ENCODE data around the gene IL21.
"Not testable (repeated sequence)": the region's sequence is repeated elsewhere in the genome, so short reads cannot be mapped to it uniquely, and the experiment has no call there.

Gene IL21

DNA sequence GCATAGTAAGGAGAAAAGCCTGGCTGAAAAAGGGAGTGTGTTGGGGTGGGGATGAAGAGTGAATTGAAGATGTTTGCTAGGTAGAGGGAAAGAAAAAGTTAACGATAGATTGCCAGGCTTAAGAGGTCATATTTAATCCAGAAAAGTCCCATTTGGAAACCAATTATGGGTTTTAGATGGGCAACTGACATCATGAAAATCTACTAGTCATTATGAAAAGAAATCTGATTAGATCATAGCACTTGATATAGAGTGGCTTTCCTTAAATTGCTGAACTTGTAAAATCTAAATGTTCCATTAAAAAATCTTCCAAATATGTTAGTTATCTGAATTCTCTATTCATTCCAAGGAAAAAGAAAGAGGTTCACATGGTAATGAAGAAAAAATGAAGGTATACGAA is 37.5 kb upstream of the IL21 start:
- no peaks in the 10 kb centered on the region for H3K9me3 ChIP-seq (ENCODE audit: insufficient read depth, low read depth, low read length)
- no peak overlapping the region for H3K4me3 ChIP-seq (ENCODE audit: low read length)
- H3K36me3 ChIP-seq (ENCODE audit: insufficient read depth, low read depth, low read length) = no peaks in the 10 kb centered on the region
- no peaks in the 10 kb centered on the region for H3K27me3 ChIP-seq (ENCODE audit: insufficient read depth, low read length)
- H3K4me1 ChIP-seq (ENCODE audit: insufficient read depth, low read length) = no peaks in the 10 kb centered on the region
- no peak overlapping the region for H3K27ac ChIP-seq (ENCODE audit: low read length)
- H3K9ac ChIP-seq (ENCODE audit: low read depth, low read length) = no peak overlapping the region

DNA sequence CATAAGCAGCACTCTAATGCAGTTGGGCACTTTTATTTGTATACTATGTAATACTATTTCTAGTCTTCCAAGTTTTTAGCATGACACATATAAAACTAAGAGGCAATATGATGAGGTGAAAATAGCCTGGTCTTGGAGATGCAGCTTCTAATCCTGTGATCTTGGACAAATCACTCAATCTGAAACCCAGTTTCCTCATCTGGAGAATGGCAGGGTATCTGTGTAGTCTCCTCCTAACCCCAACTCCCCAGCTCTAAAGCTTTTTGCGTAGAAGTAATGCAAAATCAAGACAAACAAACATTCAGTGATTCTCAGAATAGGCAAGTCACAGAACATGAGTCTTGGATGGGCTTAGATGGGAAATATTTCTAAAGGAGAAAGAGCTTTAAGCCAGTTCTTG is 36.7 kb upstream of the IL21 start:
- Histone ChIP-seq H3K36me3 (ENCODE audit: insufficient read depth, low read depth, low read length) (no peaks in the 10 kb centered on the region), H3K27me3 (ENCODE audit: insufficient read depth, low read length) (no peaks in the 10 kb centered on the region), H3K4me1 (ENCODE audit: insufficient read depth, low read length) (no peaks in the 10 kb centered on the region), H3K9me3 (ENCODE audit: insufficient read depth, low read depth, low read length) (no peaks in the 10 kb centered on the region), H3K4me3 (ENCODE audit: low read length) (no peak overlapping the region), H3K9ac (ENCODE audit: low read depth, low read length) (no peak overlapping the region), H3K27ac (ENCODE audit: low read length) (no peak overlapping the region)

- H3K27ac ChIP-seq (ENCODE audit: low read length); H3K9me3 ChIP-seq (ENCODE audit: insufficient read depth, low read depth, low read length); H3K4me1 ChIP-seq (ENCODE audit: insufficient read depth, low read length); H3K9ac ChIP-seq (ENCODE audit: low read depth, low read length); H3K27me3 ChIP-seq (ENCODE audit: insufficient read depth, low read length); H3K36me3 ChIP-seq (ENCODE audit: insufficient read depth, low read depth, low read length); H3K4me3 ChIP-seq (ENCODE audit: low read length): not testable (repeated sequence)
These were observed 35.7 kb upstream of the IL21 start for GRCh38 chr4:122656583-122656982.

- H3K36me3 ChIP-seq (ENCODE audit: insufficient read depth, low read depth, low read length) = no peaks in the 10 kb centered on the region
- H3K4me1 ChIP-seq (ENCODE audit: insufficient read depth, low read length) = no peaks in the 10 kb centered on the region
- no peak overlapping the region for H3K27ac ChIP-seq (ENCODE audit: low read length)
- no peak overlapping the region for H3K4me3 ChIP-seq (ENCODE audit: low read length)
- H3K9ac ChIP-seq (ENCODE audit: low read depth, low read length) = no peak overlapping the region
- no peaks in the 10 kb centered on the region for H3K9me3 ChIP-seq (ENCODE audit: insufficient read depth, low read depth, low read length)
- no peaks in the 10 kb centered on the region for H3K27me3 ChIP-seq (ENCODE audit: insufficient read depth, low read length)
These were observed 31.5 kb upstream of the IL21 start for GRCh38 chr4:122652379-122652778.

- Histone ChIP-seq H3K9me3 (ENCODE audit: insufficient read depth, low read depth, low read length) (no peaks in the 10 kb centered on the region), H3K4me3 (ENCODE audit: low read length) (no peak overlapping the region), H3K36me3 (ENCODE audit: insufficient read depth, low read depth, low read length) (no peaks in the 10 kb centered on the region), H3K4me1 (ENCODE audit: insufficient read depth, low read length) (no peaks in the 10 kb centered on the region), H3K27ac (ENCODE audit: low read length) (no peak overlapping the region), H3K27me3 (ENCODE audit: insufficient read depth, low read length) (no peaks in the 10 kb centered on the region), H3K9ac (ENCODE audit: low read depth, low read length) (no peak overlapping the region)
These were observed 29.3 kb upstream of the IL21 start for GRCh38 chr4:122650148-122650547.

- Histone ChIP-seq H3K9ac (ENCODE audit: low read depth, low read length) (no peak overlapping the region), H3K36me3 (ENCODE audit: insufficient read depth, low read depth, low read length) (no peaks in the 10 kb centered on the region), H3K27me3 (ENCODE audit: insufficient read depth, low read length) (no peaks in the 10 kb centered on the region), H3K9me3 (ENCODE audit: insufficient read depth, low read depth, low read length) (no peaks in the 10 kb centered on the region), H3K4me1 (ENCODE audit: insufficient read depth, low read length) (no peaks in the 10 kb centered on the region), H3K27ac (ENCODE audit: low read length) (no peak overlapping the region), H3K4me3 (ENCODE audit: low read length) (no peak overlapping the region)
These were observed 26.8 kb upstream of the IL21 start for GRCh38 chr4:122647656-122648055.

DNA sequence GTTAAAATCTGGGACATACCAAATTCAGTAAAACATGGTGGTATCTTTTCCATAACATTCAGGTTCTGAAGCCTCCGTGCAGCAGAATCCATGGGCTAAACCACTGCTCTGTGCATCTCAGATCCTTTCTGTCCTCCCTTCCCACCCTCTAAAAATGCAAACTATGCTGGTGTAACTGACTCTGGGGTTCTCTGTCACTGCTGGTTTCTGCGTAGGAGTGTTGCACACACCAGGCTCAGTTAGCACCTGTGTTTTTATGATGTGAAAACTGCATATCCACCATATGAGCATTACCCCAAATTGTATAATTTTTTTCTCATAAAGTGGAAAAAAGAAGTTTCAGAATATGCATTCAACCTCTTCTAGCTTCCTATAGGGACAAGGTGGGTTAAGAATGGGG is 22.4 kb upstream of the IL21 start:
- H3K4me3 ChIP-seq (ENCODE audit: low read length) = no peak overlapping the region
- no peak overlapping the region for H3K27ac ChIP-seq (ENCODE audit: low read length)
- H3K36me3 ChIP-seq (ENCODE audit: insufficient read depth, low read depth, low read length) = no peaks in the 10 kb centered on the region
- H3K9me3 ChIP-seq (ENCODE audit: insufficient read depth, low read depth, low read length) = no peaks in the 10 kb centered on the region
- H3K9ac ChIP-seq (ENCODE audit: low read depth, low read length) = no peak overlapping the region
- no peaks in the 10 kb centered on the region for H3K27me3 ChIP-seq (ENCODE audit: insufficient read depth, low read length)
- H3K4me1 ChIP-seq (ENCODE audit: insufficient read depth, low read length) = peaks cover 3% of the 10 kb centered on the region; the same call in 1 of the 2 replicates

DNA sequence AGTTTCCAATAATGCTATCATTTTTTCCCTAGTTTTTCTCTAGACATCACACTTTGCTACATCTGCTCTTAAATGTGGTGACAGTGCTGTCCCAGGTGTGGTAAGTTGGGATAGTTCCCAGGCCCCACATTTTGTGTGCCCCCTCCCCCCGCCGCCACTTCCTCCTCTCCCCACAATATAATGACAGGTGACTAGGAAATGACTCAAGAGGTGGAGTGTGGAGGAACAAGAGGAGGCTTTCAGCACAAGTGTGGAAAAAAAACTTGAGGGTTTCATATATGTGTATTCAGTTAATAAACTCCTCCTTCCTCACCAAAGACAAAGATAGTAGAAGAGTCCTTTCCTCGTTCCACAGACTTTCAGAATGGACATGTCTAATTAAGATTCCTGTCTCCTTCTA is 18.3 kb upstream of the IL21 start:
- Histone ChIP-seq H3K9ac (ENCODE audit: low read depth, low read length) (no peak overlapping the region), H3K4me3 (ENCODE audit: low read length) (no peak overlapping the region), H3K36me3 (ENCODE audit: insufficient read depth, low read depth, low read length) (no peaks in the 10 kb centered on the region), H3K9me3 (ENCODE audit: insufficient read depth, low read depth, low read length) (no peaks in the 10 kb centered on the region), H3K4me1 (ENCODE audit: insufficient read depth, low read length) (peaks cover 3% of the 10 kb centered on the region; the same call in 1 of the 2 replicates), H3K27ac (ENCODE audit: low read length) (no peak overlapping the region), H3K27me3 (ENCODE audit: insufficient read depth, low read length) (no peaks in the 10 kb centered on the region)

- H3K27me3 ChIP-seq (ENCODE audit: insufficient read depth, low read length) = no peaks in the 10 kb centered on the region
- H3K27ac ChIP-seq (ENCODE audit: low read length) = no peak overlapping the region
- H3K9ac ChIP-seq (ENCODE audit: low read depth, low read length) = no peak overlapping the region
- H3K4me1 ChIP-seq (ENCODE audit: insufficient read depth, low read length) = peaks cover 3% of the 10 kb centered on the region; the same call in 1 of the 2 replicates
- no peaks in the 10 kb centered on the region for H3K9me3 ChIP-seq (ENCODE audit: insufficient read depth, low read depth, low read length)
- no peak overlapping the region for H3K4me3 ChIP-seq (ENCODE audit: low read length)
- H3K36me3 ChIP-seq (ENCODE audit: insufficient read depth, low read depth, low read length) = no peaks in the 10 kb centered on the region
These were observed 15.8 kb upstream of the IL21 start for GRCh38 chr4:122636697-122637096.

DNA sequence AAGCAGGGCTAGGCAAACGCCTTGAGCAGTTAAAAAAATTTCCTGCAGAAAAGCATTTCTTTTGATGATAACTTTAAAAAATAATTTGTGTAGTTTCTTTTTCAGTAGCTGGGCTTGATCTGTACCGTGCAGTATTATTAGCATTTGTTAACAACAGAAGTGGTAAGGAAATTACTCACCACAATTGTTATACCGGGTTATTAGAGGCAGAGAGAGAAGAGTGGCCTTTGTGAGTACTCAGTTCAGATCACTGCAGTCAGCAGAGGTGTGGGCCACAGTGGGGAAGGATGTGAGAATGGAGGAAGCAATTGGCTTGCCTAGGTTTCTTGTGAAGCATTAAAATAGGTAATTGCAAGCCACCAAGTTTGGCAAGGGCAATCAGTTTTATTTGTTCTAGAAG is 14.3 kb upstream of the IL21 start:
- Histone ChIP-seq H3K27me3 (ENCODE audit: insufficient read depth, low read length) (no peaks in the 10 kb centered on the region), H3K4me3 (ENCODE audit: low read length) (no peak overlapping the region), H3K9me3 (ENCODE audit: insufficient read depth, low read depth, low read length) (no peaks in the 10 kb centered on the region), H3K36me3 (ENCODE audit: insufficient read depth, low read depth, low read length) (no peaks in the 10 kb centered on the region), H3K9ac (ENCODE audit: low read depth, low read length) (no peak overlapping the region), H3K4me1 (ENCODE audit: insufficient read depth, low read length) (peaks cover 3% of the 10 kb centered on the region; the same call in 1 of the 2 replicates), H3K27ac (ENCODE audit: low read length) (no peak overlapping the region)

DNA sequence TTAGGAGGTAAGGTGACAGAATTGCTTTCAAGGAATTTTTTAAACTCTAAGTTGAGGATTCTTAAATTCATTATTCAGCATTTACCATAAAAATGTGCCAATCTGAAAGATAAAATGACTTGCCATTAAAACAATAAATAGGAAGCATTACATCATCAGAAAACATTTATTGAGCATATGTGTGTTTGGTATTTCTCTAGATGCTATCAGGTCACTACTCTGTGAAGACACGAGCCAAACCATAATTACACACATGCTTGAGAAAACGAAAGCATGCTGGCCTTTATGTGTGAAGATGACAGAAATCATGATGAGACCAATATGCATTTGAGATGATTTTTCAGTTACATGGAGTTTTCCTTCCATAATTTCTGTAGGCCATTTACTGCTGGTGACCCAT is 12.3 kb upstream of the IL21 start:
- no peak overlapping the region for H3K4me3 ChIP-seq (ENCODE audit: low read length)
- no peaks in the 10 kb centered on the region for H3K27me3 ChIP-seq (ENCODE audit: insufficient read depth, low read length)
- no peak overlapping the region for H3K27ac ChIP-seq (ENCODE audit: low read length)
- no peak overlapping the region for H3K9ac ChIP-seq (ENCODE audit: low read depth, low read length)
- H3K36me3 ChIP-seq (ENCODE audit: insufficient read depth, low read depth, low read length) = no peaks in the 10 kb centered on the region
- no peaks in the 10 kb centered on the region for H3K4me1 ChIP-seq (ENCODE audit: insufficient read depth, low read length)
- no peaks in the 10 kb centered on the region for H3K9me3 ChIP-seq (ENCODE audit: insufficient read depth, low read depth, low read length)

DNA sequence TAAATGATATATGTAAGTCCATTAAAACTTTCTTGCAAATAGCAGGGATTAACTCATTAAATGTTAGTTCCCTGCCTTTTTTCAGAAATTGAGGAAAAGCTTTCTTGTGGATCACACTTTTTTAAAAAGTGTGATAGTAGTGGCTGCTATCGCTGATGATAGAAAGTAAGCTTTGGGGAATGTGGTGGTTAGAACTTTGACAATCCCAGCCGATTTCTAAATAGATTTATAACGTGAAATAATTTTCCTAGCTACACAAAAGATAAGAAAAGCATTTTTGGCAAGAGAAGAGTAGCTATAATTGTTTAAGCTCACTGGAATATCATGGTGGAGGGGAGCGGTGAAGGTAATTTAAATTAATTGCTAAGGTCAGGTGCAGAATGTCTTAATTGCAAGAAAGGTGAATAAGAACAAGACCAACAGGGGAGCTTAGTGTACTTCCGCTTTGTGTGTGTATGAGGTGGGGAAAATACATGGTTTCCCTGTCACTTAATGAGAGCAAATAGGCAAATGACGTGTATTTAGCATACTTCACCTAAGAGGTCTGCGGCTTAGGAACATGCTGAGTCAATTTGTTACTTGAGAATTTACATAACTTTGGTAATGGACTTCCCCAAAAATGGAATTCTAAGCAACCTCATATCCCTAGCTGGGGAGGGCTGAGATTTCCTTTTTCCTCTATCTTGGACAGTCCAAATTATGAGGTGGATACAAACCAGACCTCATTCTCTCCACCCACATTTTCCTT is 11.7 kb upstream of the IL21 start:
- Histone ChIP-seq H3K4me1 (ENCODE audit: insufficient read depth, low read length) (no peaks in the 10 kb centered on the region), H3K9me3 (ENCODE audit: insufficient read depth, low read depth, low read length) (no peaks in the 10 kb centered on the region), H3K9ac (ENCODE audit: low read depth, low read length) (no peak overlapping the region), H3K4me3 (ENCODE audit: low read length) (no peak overlapping the region), H3K36me3 (ENCODE audit: insufficient read depth, low read depth, low read length) (no peaks in the 10 kb centered on the region), H3K27ac (ENCODE audit: low read length) (no peak overlapping the region), H3K27me3 (ENCODE audit: insufficient read depth, low read length) (no peaks in the 10 kb centered on the region)

All from iPS-20b (cell line).